Measurements from ENCODE around the gene HNRNPAB.

The HNRNPAB gene

DNA sequence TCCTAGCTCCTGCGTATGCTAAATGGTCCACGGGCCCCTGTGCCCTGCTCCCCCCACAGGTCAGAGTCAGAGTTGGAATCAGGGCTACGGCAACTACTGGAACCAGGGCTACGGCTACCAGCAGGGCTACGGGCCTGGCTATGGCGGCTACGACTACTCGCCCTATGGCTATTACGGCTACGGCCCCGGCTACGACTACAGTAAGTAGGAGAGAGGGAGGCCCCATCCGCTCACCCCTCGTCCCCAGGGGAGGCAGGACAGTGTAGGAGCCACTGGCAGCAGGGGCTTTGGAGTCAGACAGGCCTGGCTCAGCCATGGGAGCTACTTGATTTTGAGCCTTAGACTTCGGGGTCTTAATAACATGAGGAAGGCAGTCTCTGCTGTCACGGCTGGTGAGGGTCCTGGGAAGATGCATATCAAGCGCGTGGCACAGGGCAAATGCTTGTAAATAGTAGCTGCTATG lies 5.8 kb downstream of the HNRNPAB start:
- no peak for DNase-seq (ENCODE audit: low read depth in 1 of 2, low spot score in 1 of 2)
- in situ Hi-C loops (cut with HindIII; ENCODE audit: low pct_unique_long_range_greater_than_20kb, low sequenced_read_pairs): no loop called here
- no peak for TF ChIP-seq JUND (IDR thresholded peaks at IDR 0.05; ENCODE audit: low read depth)

DNA sequence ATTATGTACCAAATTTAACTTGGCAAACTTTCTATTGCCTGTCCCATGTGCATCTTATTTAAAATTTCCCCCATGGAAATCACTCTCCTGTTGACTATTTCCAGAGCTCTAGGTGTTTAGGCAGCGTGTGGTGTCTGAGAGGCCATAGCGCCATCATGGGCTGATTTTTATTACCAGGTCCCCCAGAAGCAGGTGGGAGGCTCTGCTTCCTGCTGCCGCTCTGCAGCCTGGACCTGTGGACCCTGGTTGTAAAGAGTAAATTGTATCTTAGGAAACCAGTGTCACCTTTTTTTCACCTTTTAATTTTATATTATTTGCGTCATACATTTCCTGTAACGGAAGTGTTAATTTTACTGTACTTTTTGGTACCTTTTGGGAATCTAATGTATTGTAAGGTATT lies 6.4 kb downstream of the HNRNPAB start:
- no peak for TF ChIP-seq JUND (IDR thresholded peaks at IDR 0.05; ENCODE audit: low read depth)
- in situ Hi-C loops (cut with HindIII; ENCODE audit: low pct_unique_long_range_greater_than_20kb, low sequenced_read_pairs): no loop called here
- no peak for DNase-seq (ENCODE audit: low read depth in 1 of 2, low spot score in 1 of 2)

GRCh38 chr5:178211095-178212048 lies 7.0 kb downstream of the HNRNPAB start:
- in situ Hi-C loops (cut with HindIII; ENCODE audit: low pct_unique_long_range_greater_than_20kb, low sequenced_read_pairs): no loop called here
- no peak for TF ChIP-seq JUND (IDR thresholded peaks at IDR 0.05; ENCODE audit: low read depth)
- peak in 1 of 2 experiments; percentile 29 for DNase-seq (ENCODE audit: low read depth in 1 of 2, low spot score in 1 of 2)

DNA sequence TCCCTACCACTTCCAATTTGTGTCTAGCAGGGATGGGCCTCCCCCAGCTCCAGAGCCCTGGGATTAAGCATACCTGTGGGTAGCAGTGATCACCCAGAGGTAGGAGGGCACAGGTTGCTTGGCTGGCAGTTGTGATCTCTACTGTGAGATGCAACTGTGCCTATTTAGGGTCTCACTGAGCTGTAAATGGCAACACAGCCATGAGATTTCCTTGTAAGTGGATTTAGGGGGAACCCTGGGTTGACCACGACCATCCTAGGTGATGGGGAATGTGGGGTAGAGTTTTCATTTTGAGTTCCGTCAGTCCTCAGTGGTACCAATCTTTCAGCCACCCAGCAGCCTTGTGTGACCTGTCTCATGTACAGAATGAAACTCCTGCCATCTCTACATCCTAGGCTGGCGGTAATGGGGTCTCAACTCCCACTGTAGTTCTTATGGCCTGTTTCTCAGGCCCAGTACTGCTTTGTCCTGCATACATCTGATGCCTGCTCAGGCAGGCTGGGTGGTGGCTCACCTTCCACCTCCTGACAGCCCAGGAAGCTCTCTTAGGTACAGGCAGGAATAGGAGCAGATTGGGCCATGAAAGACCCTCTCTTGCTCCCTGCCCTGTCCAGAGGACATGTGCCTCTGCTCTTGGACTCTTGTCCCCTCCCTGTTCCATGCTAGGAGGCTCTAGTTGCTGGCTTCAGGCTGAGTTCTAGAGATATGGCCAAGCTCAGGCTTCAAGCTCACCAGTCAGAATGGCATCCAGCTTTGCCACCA lies 8.1 kb downstream of the HNRNPAB start:
- no peak for DNase-seq (ENCODE audit: low read depth in 1 of 2, low spot score in 1 of 2)
- in situ Hi-C loops (cut with HindIII; ENCODE audit: low pct_unique_long_range_greater_than_20kb, low sequenced_read_pairs): no loop called here
- no peak for TF ChIP-seq JUND (IDR thresholded peaks at IDR 0.05; ENCODE audit: low read depth)

DNA sequence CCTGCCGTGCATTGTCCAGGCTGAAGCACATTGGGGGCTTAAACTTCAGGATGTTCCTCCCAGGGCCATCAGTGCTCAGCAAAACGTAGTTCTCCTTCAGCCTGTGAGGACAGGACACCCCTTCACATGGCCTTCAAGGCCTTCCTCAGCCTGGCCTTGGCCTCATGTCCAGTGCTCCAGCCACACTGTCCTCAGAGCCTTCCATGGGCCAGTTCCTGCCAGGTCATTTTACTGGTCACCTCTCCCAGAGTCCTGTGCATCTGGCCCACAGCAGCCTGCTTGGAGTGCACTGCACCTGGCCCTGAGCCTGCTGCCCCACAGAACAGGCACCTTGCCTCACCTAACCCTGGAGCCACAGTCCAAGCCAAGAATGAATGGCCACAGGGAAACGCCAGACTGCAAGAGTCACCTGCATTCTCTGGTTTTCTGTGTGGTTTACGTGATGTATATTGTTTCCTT lies 8.7 kb downstream of the HNRNPAB start:
- DNase-seq (ENCODE audit: low read depth in 1 of 2, low spot score in 1 of 2): peak in 1 of 2 experiments; percentile 56
- in situ Hi-C loops (cut with HindIII; ENCODE audit: low pct_unique_long_range_greater_than_20kb, low sequenced_read_pairs): no loop called here

GRCh38 chr5:178213748-178214151 lies 9.4 kb downstream of the HNRNPAB start:
- no peak for TF ChIP-seq JUND (IDR thresholded peaks at IDR 0.05; ENCODE audit: low read depth)
- peak in 1 of 2 experiments; percentile 83 for DNase-seq (ENCODE audit: low read depth in 1 of 2, low spot score in 1 of 2)
- in situ Hi-C loops (cut with HindIII; ENCODE audit: low pct_unique_long_range_greater_than_20kb, low sequenced_read_pairs): no loop called here

More for the DNA sequence above, 8.7 kb downstream of the HNRNPAB start:
- no peak for TF ChIP-seq JUND (IDR thresholded peaks at IDR 0.05; ENCODE audit: low read depth)

DNA sequence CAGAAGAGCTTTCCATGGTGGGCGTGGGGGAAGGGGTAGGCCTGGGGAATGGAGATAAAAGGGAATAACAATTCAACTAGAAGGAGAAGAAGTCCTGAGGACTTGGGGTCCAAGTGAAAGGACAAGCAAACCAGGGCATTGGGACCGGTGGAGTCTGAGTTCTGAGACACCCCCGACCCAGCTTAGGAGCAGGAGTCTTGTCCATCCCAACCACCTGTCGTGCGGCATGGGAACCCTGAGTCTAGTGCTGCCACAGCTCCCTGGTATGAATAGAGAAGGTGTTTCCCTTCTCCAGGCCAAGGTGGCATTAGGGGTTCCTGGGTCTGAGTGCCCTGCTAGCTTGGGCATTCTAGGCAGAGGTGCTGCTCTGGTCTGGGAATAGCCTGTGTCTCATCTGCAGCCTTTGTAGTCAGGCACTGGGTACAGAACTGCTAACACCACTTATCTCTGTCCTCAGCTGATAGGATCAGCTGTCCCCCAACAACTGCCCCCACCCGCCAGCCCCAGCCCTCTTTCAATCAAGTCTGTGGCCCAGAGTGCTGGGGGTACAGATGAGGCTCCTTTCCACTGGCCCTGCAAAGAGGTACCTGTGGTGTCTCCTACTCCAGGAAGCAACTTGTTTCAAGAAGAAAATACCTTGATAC lies 9.9 kb downstream of the HNRNPAB start:
- in situ Hi-C loops (cut with HindIII; ENCODE audit: low pct_unique_long_range_greater_than_20kb, low sequenced_read_pairs): no loop called here
- no peak for TF ChIP-seq JUND (IDR thresholded peaks at IDR 0.05; ENCODE audit: low read depth)

GRCh38 chr5:178215280-178216002 lies 11.1 kb downstream of the HNRNPAB start:
- DNase-seq (ENCODE audit: low read depth in 1 of 2, low spot score in 1 of 2): no peak
- TF ChIP-seq JUND (IDR thresholded peaks at IDR 0.05; ENCODE audit: low read depth): no peak
- in situ Hi-C loops (cut with HindIII; ENCODE audit: low pct_unique_long_range_greater_than_20kb, low sequenced_read_pairs): no loop called here

More for the DNA sequence above, 9.9 kb downstream of the HNRNPAB start:
- DNase-seq (ENCODE audit: low read depth in 1 of 2, low spot score in 1 of 2): no peak

DNA sequence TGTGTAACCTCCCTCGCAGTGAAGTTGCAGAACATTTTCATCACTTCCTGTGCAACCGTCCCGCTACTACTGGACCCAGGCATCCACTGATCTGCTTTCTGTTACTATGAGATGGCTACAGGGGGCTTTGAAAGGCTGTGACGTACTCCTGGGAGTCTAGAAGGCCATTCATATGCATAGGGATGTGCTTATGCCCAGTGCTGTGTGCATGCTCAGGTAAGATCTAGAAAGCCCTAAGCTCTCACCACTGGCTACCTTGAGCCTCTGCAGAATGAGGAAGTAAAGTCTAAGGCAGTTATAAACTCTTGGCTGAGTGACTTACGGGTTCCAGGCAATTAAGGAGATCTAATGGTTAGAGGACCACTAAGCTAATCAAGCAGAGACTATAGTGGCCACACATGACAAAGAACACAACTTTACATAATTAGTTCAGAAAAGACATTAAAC lies 11.8 kb downstream of the HNRNPAB start:
- no peak for TF ChIP-seq JUND (IDR thresholded peaks at IDR 0.05; ENCODE audit: low read depth)
- no peak for DNase-seq (ENCODE audit: low read depth in 1 of 2, low spot score in 1 of 2)
- in situ Hi-C loops (cut with HindIII; ENCODE audit: low pct_unique_long_range_greater_than_20kb, low sequenced_read_pairs): no loop called here

GRCh38 chr5:178216779-178217178 lies 12.4 kb downstream of the HNRNPAB start:
- in situ Hi-C loops (cut with HindIII; ENCODE audit: low pct_unique_long_range_greater_than_20kb, low sequenced_read_pairs): no loop called here
- DNase-seq (ENCODE audit: low read depth in 1 of 2, low spot score in 1 of 2): no peak
- no peak for TF ChIP-seq JUND (IDR thresholded peaks at IDR 0.05; ENCODE audit: low read depth)

- TF ChIP-seq JUND (IDR thresholded peaks at IDR 0.05; ENCODE audit: low read depth): no peak
- in situ Hi-C loops (cut with HindIII; ENCODE audit: low pct_unique_long_range_greater_than_20kb, low sequenced_read_pairs): no loop called here
- no peak for DNase-seq (ENCODE audit: low read depth in 1 of 2, low spot score in 1 of 2)
These were observed 14.0 kb downstream of the HNRNPAB start for GRCh38 chr5:178218237-178218776.
